ENCODE data around the gene FAM186B. TPM values are rescaled to one million over a fixed set of nuclear protein-coding genes. Genes with fewer than 3 reads are reported as not detected.
"Not testable (repeated sequence)": the region's sequence is repeated elsewhere in the genome, so short reads cannot be mapped to it uniquely, and the experiment has no call there.

The FAM186B gene
- total RNA-seq, result 0.55 TPM
- long read RNA-seq, result 0 reads

- not testable (repeated sequence) for DNase-seq (ENCODE audit: low spot score)
Measured at GRCh38 chr12:49605539-49605938, at the start of gene FAM186B. FAM186B (minus strand) TSS chr12:49605639; CDS start chr12:49605477, 162 bp downstream.

GRCh38 chr12:49654715-49655114 is 49.3 kb upstream of the FAM186B start:
- DNase-seq (ENCODE audit: low spot score), result no peak

- no peak for DNase-seq (ENCODE audit: low spot score)
Measured at GRCh38 chr12:49652921-49653520, 47.6 kb upstream of the FAM186B start.

- no peak for DNase-seq (ENCODE audit: low spot score)
Measured at GRCh38 chr12:49651855-49652254, 46.4 kb upstream of the FAM186B start.

- DNase-seq (ENCODE audit: low spot score), result no peak
Measured at GRCh38 chr12:49649892-49650291, 44.5 kb upstream of the FAM186B start.

GRCh38 chr12:49649445-49649844 is 44.0 kb upstream of the FAM186B start:
- no peak for DNase-seq (ENCODE audit: low spot score)

GRCh38 chr12:49648712-49649003 is 43.2 kb upstream of the FAM186B start:
- no peak for DNase-seq (ENCODE audit: low spot score)

- no peak for DNase-seq (ENCODE audit: low spot score)
Measured at GRCh38 chr12:49647827-49648711, 42.6 kb upstream of the FAM186B start.

- DNase-seq (ENCODE audit: low spot score), result no peak
Measured at GRCh38 chr12:49646871-49647654, 41.6 kb upstream of the FAM186B start.

GRCh38 chr12:49646331-49646830 is 40.9 kb upstream of the FAM186B start:
- no peak for DNase-seq (ENCODE audit: low spot score)

- DNase-seq (ENCODE audit: low spot score), result no peak
Measured at GRCh38 chr12:49645146-49646039, 40.0 kb upstream of the FAM186B start.

- DNase-seq (ENCODE audit: low spot score), result no peak
Measured at GRCh38 chr12:49644620-49644994, 39.2 kb upstream of the FAM186B start.

- DNase-seq (ENCODE audit: low spot score), result no peak
Measured at GRCh38 chr12:49643961-49644619, 38.7 kb upstream of the FAM186B start.

GRCh38 chr12:49643135-49643534 is 37.7 kb upstream of the FAM186B start:
- DNase-seq (ENCODE audit: low spot score), result no peak

GRCh38 chr12:49642370-49642802 is 36.9 kb upstream of the FAM186B start:
- DNase-seq (ENCODE audit: low spot score), result no peak

- no peak for DNase-seq (ENCODE audit: low spot score)
Measured at GRCh38 chr12:49641748-49642369, 36.4 kb upstream of the FAM186B start.

- no peak for DNase-seq (ENCODE audit: low spot score)
Measured at GRCh38 chr12:49636979-49637755, 31.7 kb upstream of the FAM186B start.

- no peak for DNase-seq (ENCODE audit: low spot score)
Measured at GRCh38 chr12:49636574-49636973, 31.1 kb upstream of the FAM186B start.

GRCh38 chr12:49635656-49636055 is 30.2 kb upstream of the FAM186B start:
- DNase-seq (ENCODE audit: low spot score), result no peak

Data from mesenteric fat pad (tissue), 1 donor.